GM12878 (cell line): ENCODE results near the gene SLC2A9. TPM values are rescaled to one million over a fixed set of nuclear protein-coding genes. Genes with fewer than 3 reads are reported as not detected.

Experiments
- ATAC-seq: fragments of 200-7000 bp; cut with Tn5 transposase; 3 replicates; pipeline ENCODE4 v1.9.1; 2020; ENCODE audit warnings: mild to moderate bottlenecking, moderate library complexity
- BruUV-seq: library from RNA; stranded (reverse); fragments of 400-500 nt; replicated peaks from 2 replicates; lab custom pipeline; 2021; lab: Mats Ljungman, UMichigan
- CTCF ChIA-PET: fragments of 300-600 bp; sonication (Branson Sonifier 250); formaldehyde crosslinking; extraction: SDS; loops from one replicate; lab custom pipeline; 2021; ENCODE audit warnings: inconsistent platforms; lab: Yijun Ruan, JAX
- POLR2A ChIA-PET: fragments of 350-600 bp; formaldehyde crosslinking; extraction: SDS; loops from one replicate; lab custom pipeline; 2021; ENCODE audit warnings: inconsistent platforms; lab: Charles Lee
- RAD21 ChIA-PET: fragments of 300-600 bp; sonication (Branson Sonifier 250); formaldehyde crosslinking; loops from one replicate; lab custom pipeline; 2023; ENCODE audit warnings: antibody characterized with exemption; ENCODE audit not compliant: unreplicated experiment; lab: Charles Lee
- SMC1A ChIA-PET: fragments of 300-600 bp; sonication (Branson Sonifier 250); formaldehyde crosslinking; loops from one replicate; lab custom pipeline; 2023; ENCODE audit not compliant: unreplicated experiment, uncharacterized antibody; lab: Charles Lee
- DNase-seq: peaks from one replicate; pipeline ENCODE4 v3.0.0-alpha.2; 2011; ENCODE audit warnings: low read depth, low spot score
- FAIRE-seq: peaks from 3 replicates; lab custom pipeline; 2011; peaks lifted over from hg19 to GRCh38; lab: Jason Lieb, UNC
- H2AFZ ChIP-seq: 2 replicates; pipeline ENCODE4 v1.6.0; 2011; ENCODE audit warnings: low read depth, low read length, control low read depth; ENCODE audit not compliant: control insufficient read depth
- H3K27ac ChIP-seq: 2 replicates; pipeline ENCODE4 v1.5.1; 2011; ENCODE audit warnings: control low read depth; ENCODE audit not compliant: control insufficient read depth, insufficient read depth
- H3K27me3 ChIP-seq, 2 experiments: replicated peaks in 1 of 2; 2 replicates each; pipeline versions ENCODE4 v1.6.0 to v1.6.1; 2011; ENCODE audit warnings: low read length in 1 of 2; ENCODE audit not compliant: control insufficient read depth in 2 of 2, insufficient read depth in 2 of 2
- H3K36me3 ChIP-seq, 2 experiments: 2 replicates each; pipeline ENCODE4 v1.5.1; 2011; ENCODE audit warnings: low read length in 1 of 2; ENCODE audit not compliant: control insufficient read depth in 2 of 2, insufficient read depth in 2 of 2
- H3K4me1 ChIP-seq: 2 replicates; pipeline ENCODE4 v1.6.1; 2011; ENCODE audit warnings: mild to moderate bottlenecking, low read length, moderate library complexity, mixed read lengths; ENCODE audit not compliant: control insufficient read depth, insufficient read depth
- H3K4me2 ChIP-seq: 2 replicates; pipeline ENCODE4 v1.6.0; 2011; ENCODE audit warnings: control low read depth; ENCODE audit not compliant: control insufficient read depth, insufficient read depth
- H3K4me3 ChIP-seq: fragments of 200-600 bp; sonication (generic); 2 replicates; pipeline ENCODE4 v1.5.1; 2016
- H3K79me2 ChIP-seq: 2 replicates; pipeline ENCODE4 v1.6.0; 2011; ENCODE audit warnings: low read length; ENCODE audit not compliant: control insufficient read depth, insufficient read depth
- H3K9ac ChIP-seq: 2 replicates; pipeline ENCODE4 v1.8.0; 2011; ENCODE audit warnings: low read length, control low read depth, mixed read lengths; ENCODE audit not compliant: control insufficient read depth, insufficient read depth
- H3K9me3 ChIP-seq: replicated peaks from 3 replicates; pipeline ENCODE4 v1.5.1; 2011; ENCODE audit warnings: mild to moderate bottlenecking, low read length; ENCODE audit not compliant: control insufficient read depth, insufficient read depth
- H4K20me1 ChIP-seq: 2 replicates; pipeline ENCODE4 v1.6.0; 2011; ENCODE audit not compliant: control insufficient read depth, insufficient read depth
- BCL3 ChIP-seq: IDR thresholded peaks from 2 replicates; pipeline ENCODE4 v1.6.1; 2011; ENCODE audit warnings: borderline replicate concordance, low read depth, mild to moderate bottlenecking, moderate library complexity, low read length; ENCODE audit not compliant: insufficient read depth, poor library complexity, severe bottlenecking
- CBFB ChIP-seq: IDR thresholded peaks from 2 replicates; pipeline ENCODE4 v1.6.1; 2016; ENCODE audit warnings: antibody characterized with exemption, low read depth
- CREM ChIP-seq: IDR thresholded peaks from 2 replicates; pipeline ENCODE4 v1.6.1; 2014; ENCODE audit warnings: antibody characterized with exemption, low read depth
- EP300 ChIP-seq, 2 experiments: fragments of 150-350 bp in 1 of 2; IDR thresholded peaks; 2 replicates each; pipeline ENCODE4 v1.6.1; 2011 to 2012; ENCODE audit warnings: low read depth in 2 of 2, low read length in 2 of 2, borderline replicate concordance in 1 of 2, improper control_type of control experiment in 1 of 2, inconsistent platforms in 1 of 2; ENCODE audit not compliant: control insufficient read depth in 1 of 2
- ESRRA ChIP-seq: IDR thresholded peaks from 2 replicates; pipeline ENCODE4 v1.6.1; 2012; ENCODE audit warnings: mild to moderate bottlenecking, low read length, improper control_type of control experiment
- ETV6 ChIP-seq, 2 experiments: fragments of 450-650 bp in 1 of 2; IDR thresholded peaks in 1 of 2; conservative IDR thresholded peaks in 1 of 2; 2 replicates each; pipeline ENCODE4 v1.6.1; 2014; ENCODE audit warnings: antibody characterized with exemption in 1 of 2, borderline replicate concordance in 1 of 2, low read depth in 1 of 2, mild to moderate bottlenecking in 1 of 2, moderate library complexity in 1 of 2
- HDGF ChIP-seq: fragments of 450-650 bp; IDR thresholded peaks from 2 replicates; pipeline ENCODE4 v1.6.1; 2016; ENCODE audit warnings: antibody characterized with exemption
- JUND ChIP-seq: IDR thresholded peaks from 2 replicates; pipeline ENCODE4 v1.6.1; 2012; ENCODE audit warnings: low read depth, mild to moderate bottlenecking, low read length, improper control_type of control experiment, moderate library complexity
- MYB ChIP-seq: fragments of 150-350 bp; IDR thresholded peaks from 2 replicates; pipeline ENCODE4 v1.6.1; 2014; ENCODE audit warnings: mild to moderate bottlenecking, low read depth, low read length, borderline replicate concordance
- MYC ChIP-seq: IDR thresholded peaks from 2 replicates; pipeline ENCODE4 v1.6.1; 2011; ENCODE audit warnings: mild to moderate bottlenecking, low read length, moderate library complexity, inconsistent platforms; ENCODE audit not compliant: insufficient read depth, insufficient replicate concordance, insufficient read length, severe bottlenecking
- NR2F1 ChIP-seq: fragments of 450-650 bp; conservative IDR thresholded peaks from 2 replicates; pipeline ENCODE4 v1.6.1; 2017; ENCODE audit warnings: mild to moderate bottlenecking
- POLR2AphosphoS5 ChIP-seq: IDR thresholded peaks from 2 replicates; pipeline ENCODE4 v1.6.1; 2011; ENCODE audit warnings: mild to moderate bottlenecking, low read length, inconsistent platforms
- SPI1 ChIP-seq: IDR thresholded peaks from 2 replicates; pipeline ENCODE4 v1.6.1; 2011; ENCODE audit warnings: low read depth, mild to moderate bottlenecking, low read length, moderate library complexity, borderline replicate concordance; ENCODE audit not compliant: insufficient read depth
- TCF12 ChIP-seq: IDR thresholded peaks from 2 replicates; pipeline ENCODE4 v1.6.1; 2011; ENCODE audit warnings: low read depth, mild to moderate bottlenecking, low read length
- TCF7 ChIP-seq: IDR thresholded peaks from 2 replicates; pipeline ENCODE4 v1.6.1; 2014; ENCODE audit warnings: antibody characterized with exemption, borderline replicate concordance
- ZNF207 ChIP-seq: fragments of 450-650 bp; IDR thresholded peaks from 2 replicates; pipeline ENCODE4 v1.6.1; 2014; ENCODE audit warnings: antibody characterized with exemption, mild to moderate bottlenecking, borderline replicate concordance
- ZNF217 ChIP-seq: fragments of 450-650 bp; IDR thresholded peaks from 2 replicates; pipeline ENCODE4 v1.6.1; 2017; ENCODE audit warnings: antibody characterized with exemption, mild to moderate bottlenecking
- WGBS: methylation state at CpG from one replicate; pipeline ENCODE4 v1.1.6; 2016; ENCODE audit warnings: low lambda C conversion rate; ENCODE audit not compliant: insufficient replicate concordance, insufficient coverage; ENCODE audit errors: missing lambda C conversion rate; 5-methylcytosine and 5-hydroxymethylcytosine counted together
- in situ Hi-C: fragments of 300-500 bp; cut with MboI; formaldehyde crosslinking; loops from 9 replicates; pipeline ENCODE4 v1.14.3; 2018; ENCODE audit warnings: mixed read lengths
- intact Hi-C: fragments of 100-400 bp; cut with micrococcal nuclease; formaldehyde crosslinking; loops from one replicate; pipeline ENCODE4 v1.14.2; 2022; ENCODE audit not compliant: unreplicated experiment
- polyA plus RNA-seq, 11 experiments: library from polyadenylated mRNA; depleted of rRNA in 4 of 11; unstranded in 6 of 11; stranded (reverse) in 5 of 11; fragments of >200 nt; fragmentation: Nextera tagmentation in 4 of 11; fragmentation: Illumina TruSeq in 1 of 11; extraction: Ambion mirVana in 4 of 11; extraction: Trizol in 1 of 11; gene quantifications; 1 replicate in 1 of 11; 2 replicates in 10 of 11; pipeline versions ENCODE4 v1.2.1 to v1.2.3, GENCODE V29; 2011 to 2016; ENCODE audit warnings: inconsistent platforms in 2 of 11, missing spikeins in 2 of 11, low read depth in 1 of 11
- total RNA-seq, 4 experiments: library from RNA; depleted of rRNA in 3 of 4; stranded (reverse); fragments of >200 nt in 3 of 4; fragmentation: Illumina TruSeq in 1 of 4; extraction: Trizol in 1 of 4; gene quantifications; 2 replicates each; pipeline versions ENCODE4 v1.2.1 to v1.2.3, GENCODE V29; 2013 to 2021
- TF ChIP-seq, protein P1 (sequence below): IDR thresholded peaks from 2 replicates; pipeline ENCODE4 v1.6.1; 2011; ENCODE audit warnings: mild to moderate bottlenecking, low read depth, low read length, moderate library complexity; ENCODE audit not compliant: insufficient replicate concordance

The SLC2A9 gene
- total and polyA plus RNA-seq, 10 of the 15 experiments (the other 5 are each of a cell fraction or from before 2014, with no cell fraction given) = 0.28 to 2.8 (median 1.2) TPM

DNA sequence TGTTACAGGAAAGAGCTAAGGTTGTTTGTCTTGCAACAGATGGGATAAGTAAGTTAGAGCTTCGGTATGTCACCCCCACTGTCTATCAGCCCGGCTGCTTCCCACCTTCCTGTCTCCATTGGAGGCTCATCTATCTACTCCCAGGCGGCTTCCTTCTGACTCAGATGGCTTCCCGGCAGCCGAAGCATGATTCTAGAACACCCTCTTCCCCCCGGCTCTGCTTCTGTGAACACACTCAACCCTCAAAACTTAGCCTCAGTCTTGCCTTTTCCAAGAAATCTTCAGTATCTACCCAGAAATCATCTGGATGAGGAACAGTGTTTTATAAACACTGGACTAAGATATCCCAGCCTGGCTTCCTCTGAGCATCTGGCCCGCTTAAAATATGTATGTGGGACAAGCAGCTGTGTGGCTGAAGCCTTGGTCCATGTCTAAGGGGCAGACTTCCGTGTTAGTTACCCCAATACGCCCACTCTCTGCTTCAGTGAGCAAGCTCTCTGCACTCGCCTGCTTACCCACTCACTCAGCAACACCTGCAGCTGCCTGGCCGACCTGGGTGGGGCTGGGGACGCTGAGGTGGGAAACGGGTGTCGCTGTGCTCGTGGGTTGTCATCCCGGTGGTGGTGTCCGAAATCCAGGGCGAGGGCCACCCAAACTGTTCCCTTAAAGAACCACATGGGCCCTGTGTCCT lies 12.0 kb upstream of the SLC2A9 start (continued):
- no peak for TF ChIP-seq SPI1
- TF ChIP-seq, all 136 proteins: peak for 0

- Histone ChIP-seq H3K27ac (no peak overlapping the region), H3K4me1 (no peaks in the 10 kb centered on the region), H3K79me2 (no peaks in the 10 kb centered on the region), H3K4me2 (no peak overlapping the region), H3K4me3 (no peak overlapping the region), H3K9ac (no peak overlapping the region), H3K9me3 (no peaks in the 10 kb centered on the region), H2AFZ (no peak overlapping the region), H4K20me1 (no peaks in the 10 kb centered on the region), H3K27me3 (no peaks in the 10 kb centered on the region; a peak in 1 of 4 replicates), H3K36me3 (no peaks in the 10 kb centered on the region)
- no peak for FAIRE-seq
- 16% methylated on average over 6 of the region's 6 CpGs for WGBS
- no peak for TF ChIP-seq TCF7
- TF ChIP-seq POLR2AphosphoS5 = no peak
- TF ChIP-seq MYB = no peak
- no peak for TF ChIP-seq ETV6 (conservative IDR thresholded peaks at IDR 0.05 in 1 of 2, IDR thresholded peaks at IDR 0.05 in 1 of 2; ENCODE audit: borderline replicate concordance in 1 of 2, low read depth in 1 of 2)
- no peak for TF ChIP-seq HDGF
- no peak for TF ChIP-seq ESRRA
- TF ChIP-seq CBFB = no peak
- TF ChIP-seq ZNF207 = no peak
- TF ChIP-seq, protein P1, sequence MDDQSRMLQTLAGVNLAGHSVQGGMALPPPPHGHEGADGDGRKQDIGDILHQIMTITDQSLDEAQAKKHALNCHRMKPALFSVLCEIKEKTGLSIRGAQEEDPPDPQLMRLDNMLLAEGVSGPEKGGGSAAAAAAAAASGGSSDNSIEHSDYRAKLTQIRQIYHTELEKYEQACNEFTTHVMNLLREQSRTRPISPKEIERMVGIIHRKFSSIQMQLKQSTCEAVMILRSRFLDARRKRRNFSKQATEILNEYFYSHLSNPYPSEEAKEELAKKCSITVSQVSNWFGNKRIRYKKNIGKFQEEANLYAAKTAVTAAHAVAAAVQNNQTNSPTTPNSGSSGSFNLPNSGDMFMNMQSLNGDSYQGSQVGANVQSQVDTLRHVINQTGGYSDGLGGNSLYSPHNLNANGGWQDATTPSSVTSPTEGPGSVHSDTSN = no peak
- no peak for TF ChIP-seq MYC
- no peak for TF ChIP-seq JUND
- no peak for TF ChIP-seq BCL3
- no peak for TF ChIP-seq ZNF217
- no peak for TF ChIP-seq TCF12
- no peak for TF ChIP-seq CREM
- TF ChIP-seq EP300 (IDR thresholded peaks at IDR 0.05; ENCODE audit: borderline replicate concordance in 1 of 2, control insufficient read depth in 1 of 2, low read depth in 2 of 2, low read length in 2 of 2) = no peak
- no peak for TF ChIP-seq NR2F1
- SMC1A ChIA-PET = no interaction called here
- CTCF ChIA-PET = interaction anchor here (1.4 to 10.0 kb wide), 2 partner anchors 17 to 271 kb away, joined by 3 to 47 read pairs; no protein-coding TSS in a partner anchor
- BruUV-seq = no TSS peak
- DNase-seq = no peak
- intact Hi-C loops = no loop called here
- POLR2A ChIA-PET = no interaction called here
- RAD21 ChIA-PET = interaction anchor here (1.9 kb wide), 1 partner anchor 17 kb away, joined by 4 read pairs; no protein-coding TSS in a partner anchor
- in situ Hi-C loops = no loop called here
- peak; percentile 62 for ATAC-seq
Observed at GRCh38 chr4:10032625-10033024, 11.3 kb upstream of the SLC2A9 start.
